Measurements from ENCODE around the gene CEL. TPM values are rescaled to one million over a fixed set of nuclear protein-coding genes. Genes with fewer than 3 reads are reported as not detected.
"Not testable (repeated sequence)": the region's sequence is repeated elsewhere in the genome, so short reads cannot be mapped to it uniquely, and the experiment has no call there.

The CEL gene
- total RNA-seq, 1 donor from 2014 or later, result 0.60 TPM

GRCh38 chr9:133064241-133065069 lies 2.7 kb downstream of the CEL start:
- DNase-seq (ENCODE audit: low read depth), result no peak

- no peak for DNase-seq (ENCODE audit: low read depth)
Observed at GRCh38 chr9:133065070-133065388, 3.2 kb downstream of the CEL start.

GRCh38 chr9:133066181-133066983 lies 4.6 kb downstream of the CEL start:
- DNase-seq (ENCODE audit: low read depth), result no peak

- no peak for DNase-seq (ENCODE audit: low read depth)
Observed at GRCh38 chr9:133067006-133067405, 5.2 kb downstream of the CEL start.

GRCh38 chr9:133067813-133068212 lies 6.0 kb downstream of the CEL start:
- no peak for DNase-seq (ENCODE audit: low read depth)

- not testable (repeated sequence) for DNase-seq (ENCODE audit: low read depth)
Observed at GRCh38 chr9:133068431-133068830, 6.7 kb downstream of the CEL start.

GRCh38 chr9:133070500-133070961 lies 8.8 kb downstream of the CEL start:
- DNase-seq (ENCODE audit: low read depth), result not testable (repeated sequence)

- not testable (repeated sequence) for DNase-seq (ENCODE audit: low read depth)
Observed at GRCh38 chr9:133070985-133071384, 9.2 kb downstream of the CEL start.

- no peak for DNase-seq (ENCODE audit: low read depth)
Observed at GRCh38 chr9:133071484-133072150, 9.8 kb downstream of the CEL start.

- not testable (repeated sequence) for DNase-seq (ENCODE audit: low read depth)
Observed at GRCh38 chr9:133072210-133072609, 10.4 kb downstream of the CEL start.

- no peak for DNase-seq (ENCODE audit: low read depth)
Observed at GRCh38 chr9:133073086-133074014, 11.6 kb downstream of the CEL start.

GRCh38 chr9:133074111-133074651 lies 12.4 kb downstream of the CEL start:
- DNase-seq (ENCODE audit: low read depth), result no peak

- peak; percentile 87 for DNase-seq (ENCODE audit: low read depth)
Observed at GRCh38 chr9:133075925-133076630, 14.3 kb downstream of the CEL start.

- no peak for DNase-seq (ENCODE audit: low read depth)
Observed at GRCh38 chr9:133076691-133077090, 14.9 kb downstream of the CEL start.

- no peak for DNase-seq (ENCODE audit: low read depth)
Observed at GRCh38 chr9:133078486-133078885, 16.7 kb downstream of the CEL start.

GRCh38 chr9:133080161-133080560 lies 18.4 kb downstream of the CEL start:
- no peak for DNase-seq (ENCODE audit: low read depth)

- not testable (repeated sequence) for DNase-seq (ENCODE audit: low read depth)
Observed at GRCh38 chr9:133080786-133081779, 19.3 kb downstream of the CEL start.

- not testable (repeated sequence) for DNase-seq (ENCODE audit: low read depth)
Observed at GRCh38 chr9:133081957-133082644, 20.3 kb downstream of the CEL start.

All from renal cortical epithelial cell (primary cell).